IPS-18a (cell line): ENCODE measurements around the gene GUF1.
"Not testable (repeated sequence)": the region's sequence is repeated elsewhere in the genome, so short reads cannot be mapped to it uniquely, and the experiment has no call there.

Experiments used
- H3K27ac ChIP-seq: one replicate; pipeline ENCODE4 v1.5.1; 2013; ENCODE audit warnings: low read length
- H3K27me3 ChIP-seq: one replicate; pipeline ENCODE4 v1.6.1; 2013; ENCODE audit warnings: mild to moderate bottlenecking, low read length; ENCODE audit not compliant: control insufficient read depth, insufficient read depth
- H3K36me3 ChIP-seq: one replicate; pipeline ENCODE4 v1.6.1; 2013; ENCODE audit warnings: low read depth, low read length; ENCODE audit not compliant: control insufficient read depth
- H3K4me1 ChIP-seq: one replicate; pipeline ENCODE4 v1.6.1; 2013; ENCODE audit warnings: low read depth, low read length; ENCODE audit not compliant: control insufficient read depth
- H3K4me3 ChIP-seq: one replicate; pipeline ENCODE4 v1.5.1; 2013; ENCODE audit warnings: low read length
- H3K9ac ChIP-seq: one replicate; pipeline ENCODE4 v1.6.1; 2013; ENCODE audit warnings: mild to moderate bottlenecking, low read length, moderate library complexity
- H3K9me3 ChIP-seq: one replicate; pipeline ENCODE4 v1.6.1; 2013; ENCODE audit warnings: low read depth, low read length; ENCODE audit not compliant: control insufficient read depth

The GUF1 gene

GRCh38 chr4:44716597-44716996, 38.4 kb downstream of the GUF1 start:
- H3K36me3 ChIP-seq: no peaks in the 10 kb centered on the region
- no peaks in the 10 kb centered on the region for H3K27me3 ChIP-seq
- no peaks in the 10 kb centered on the region for H3K9me3 ChIP-seq
- no peak overlapping the region for H3K4me3 ChIP-seq
- no peak overlapping the region for H3K9ac ChIP-seq
- no peaks in the 10 kb centered on the region for H3K4me1 ChIP-seq
- no peak overlapping the region for H3K27ac ChIP-seq

GRCh38 chr4:44720371-44720770, 42.2 kb downstream of the GUF1 start:
- Histone ChIP-seq H3K4me3 (no peak overlapping the region), H3K9ac (no peak overlapping the region), H3K36me3 (no peaks in the 10 kb centered on the region), H3K4me1 (peaks cover 4% of the 10 kb centered on the region), H3K27ac (no peak overlapping the region), H3K9me3 (no peaks in the 10 kb centered on the region), H3K27me3 (peaks cover 6% of the 10 kb centered on the region)

- Histone ChIP-seq H3K9me3 (no peaks in the 10 kb centered on the region), H3K27me3 (peaks cover 13% of the 10 kb centered on the region), H3K4me1 (peaks cover 4% of the 10 kb centered on the region), H3K4me3 (no peak overlapping the region), H3K9ac (no peak overlapping the region), H3K36me3 (no peaks in the 10 kb centered on the region), H3K27ac (no peak overlapping the region)
Measured at GRCh38 chr4:44722001-44722400, 43.8 kb downstream of the GUF1 start.

- Histone ChIP-seq H3K9ac (peak overlapping the region; percentile 61), H3K4me3 (peak overlapping the region; percentile 77), H3K27me3 (peaks cover 21% of the 10 kb centered on the region), H3K27ac (no peak overlapping the region), H3K9me3 (no peaks in the 10 kb centered on the region), H3K36me3 (no peaks in the 10 kb centered on the region), H3K4me1 (peaks cover 4% of the 10 kb centered on the region)
Measured at GRCh38 chr4:44725166-44725565, 46.9 kb downstream of the GUF1 start.

- Histone ChIP-seq H3K9ac (peak overlapping the region; percentile 61), H3K27ac (no peak overlapping the region), H3K4me3 (peak overlapping the region; percentile 77), H3K36me3 (no peaks in the 10 kb centered on the region), H3K27me3 (peaks cover 21% of the 10 kb centered on the region), H3K9me3 (no peaks in the 10 kb centered on the region), H3K4me1 (peaks cover 4% of the 10 kb centered on the region)
Measured at GRCh38 chr4:44725726-44726037, 47.5 kb downstream of the GUF1 start.

- Histone ChIP-seq H3K4me3 (peak within 1 kb of the TSS; percentile 77), H3K36me3 (no peaks in the 10 kb centered on the region), H3K9me3 (no peaks in the 10 kb centered on the region), H3K27ac (no peak within 1 kb of the TSS), H3K4me1 (peaks cover 4% of the 10 kb centered on the region), H3K27me3 (peaks cover 21% of the 10 kb centered on the region), H3K9ac (peak within 1 kb of the TSS; percentile 61)
Measured at GRCh38 chr4:44726038-44726871, 48.0 kb downstream of the GUF1 start, which contains the start of gene GNPDA2. GNPDA2 (minus strand) TSS chr4:44726556; CDS start chr4:44722207, 4,349 bp downstream.

- peaks cover 21% of the 10 kb centered on the region for H3K27me3 ChIP-seq
- no peak overlapping the region for H3K27ac ChIP-seq
- H3K4me1 ChIP-seq: peaks cover 4% of the 10 kb centered on the region
- no peak overlapping the region for H3K4me3 ChIP-seq
- no peaks in the 10 kb centered on the region for H3K9me3 ChIP-seq
- no peak overlapping the region for H3K9ac ChIP-seq
- H3K36me3 ChIP-seq: no peaks in the 10 kb centered on the region
Measured at GRCh38 chr4:44727471-44727870, 49.3 kb downstream of the GUF1 start.

- H3K4me1 ChIP-seq, H3K9me3 ChIP-seq, H3K27ac ChIP-seq, H3K4me3 ChIP-seq, H3K36me3 ChIP-seq, H3K9ac ChIP-seq: not testable (repeated sequence)
- H3K27me3 ChIP-seq: peaks cover 21% of the 10 kb centered on the region
Measured at GRCh38 chr4:44728694-44729093, 50.5 kb downstream of the GUF1 start.

GRCh38 chr4:44736900-44737299, 58.7 kb downstream of the GUF1 start:
- H3K9ac ChIP-seq: no peak overlapping the region
- H3K9me3 ChIP-seq: no peaks in the 10 kb centered on the region
- no peaks in the 10 kb centered on the region for H3K27me3 ChIP-seq
- H3K4me3 ChIP-seq: no peak overlapping the region
- no peak overlapping the region for H3K27ac ChIP-seq
- no peaks in the 10 kb centered on the region for H3K4me1 ChIP-seq
- no peaks in the 10 kb centered on the region for H3K36me3 ChIP-seq

- H3K9ac ChIP-seq: no peak overlapping the region
- no peaks in the 10 kb centered on the region for H3K4me1 ChIP-seq
- no peaks in the 10 kb centered on the region for H3K36me3 ChIP-seq
- no peak overlapping the region for H3K4me3 ChIP-seq
- H3K27me3 ChIP-seq: no peaks in the 10 kb centered on the region
- H3K9me3 ChIP-seq: no peaks in the 10 kb centered on the region
- H3K27ac ChIP-seq: no peak overlapping the region
Measured at GRCh38 chr4:44738615-44739014, 60.4 kb downstream of the GUF1 start.

GRCh38 chr4:44740201-44740600, 62.0 kb downstream of the GUF1 start:
- no peak overlapping the region for H3K27ac ChIP-seq
- H3K9ac ChIP-seq: no peak overlapping the region
- no peaks in the 10 kb centered on the region for H3K9me3 ChIP-seq
- no peak overlapping the region for H3K4me3 ChIP-seq
- H3K27me3 ChIP-seq: no peaks in the 10 kb centered on the region
- no peaks in the 10 kb centered on the region for H3K4me1 ChIP-seq
- H3K36me3 ChIP-seq: no peaks in the 10 kb centered on the region
